ENCODE results near the gene SETBP1. TPM values are rescaled to one million over a fixed set of nuclear protein-coding genes. Genes with fewer than 3 reads are reported as not detected.

Gene SETBP1
- total and polyA plus RNA-seq, 2 of the 13 experiments (the other 11 are each of a cell fraction or from before 2014, with no cell fraction given): 0.18 to 0.65 TPM

- no peak for DNase-seq (ENCODE audit: low spot score)
- 13% methylated on average over 3 of the region's 3 CpGs for WGBS (ENCODE audit: low lambda C conversion rate)
- no peak overlapping the region for H2AFZ ChIP-seq (ENCODE audit: low read length)
- in situ Hi-C loops (cut with HindIII; ENCODE audit: extremely low pct_ligation_motif_present, low pct_unique_long_range_greater_than_20kb): no loop called here
- no peaks in the 10 kb centered on the region for H3K27me3 ChIP-seq (ENCODE audit: control insufficient read depth in 1 of 2, insufficient read depth in 2 of 2, low read length in 2 of 2)
- intact Hi-C loops (cut with micrococcal nuclease; ENCODE audit: unreplicated experiment): no loop called here
- FAIRE-seq: no peak
- H3K4me2 ChIP-seq (ENCODE audit: low read depth, low read length): no peak overlapping the region
- no peak overlapping the region for H3K27ac ChIP-seq (ENCODE audit: extremely low read length, insufficient read depth, low read length)
- no peaks in the 10 kb centered on the region for H3K79me2 ChIP-seq (ENCODE audit: insufficient read depth, low read length)
- no peaks in the 10 kb centered on the region for H4K20me1 ChIP-seq (ENCODE audit: insufficient read depth, low read length)
- POLR2A ChIA-PET: no interaction called here
- CTCF ChIA-PET (ENCODE audit: low intra/inter-chr PET ratio, low total read pairs): no interaction called here
- H3K4me3 ChIP-seq (replicated peaks in 1 of 3; ENCODE audit: insufficient read depth in 1 of 3, low read depth in 2 of 3, low read length in 3 of 3): no peak overlapping the region
- no peak for ATAC-seq
- H3K36me3 ChIP-seq (replicated peaks in 1 of 2; ENCODE audit: control insufficient read depth in 1 of 2, insufficient read depth in 2 of 2, low read length in 2 of 2): no peaks in the 10 kb centered on the region
- no peak overlapping the region for H3K9ac ChIP-seq (ENCODE audit: insufficient read depth, low read depth, low read length)
- no peaks in the 10 kb centered on the region for H3K4me1 ChIP-seq (ENCODE audit: insufficient read depth, low read length)
- no peak for TF ChIP-seq ZNF343 (CRISPR knock-in tag; IDR thresholded peaks at IDR 0.05)
- no peak for TF ChIP-seq SMC3 (IDR thresholded peaks at IDR 0.05; ENCODE audit: low read length)
- TF ChIP-seq CERS6 (CRISPR knock-in tag; IDR thresholded peaks at IDR 0.05): no peak
- TF ChIP-seq YY1 (IDR thresholded peaks at IDR 0.05; ENCODE audit: insufficient read depth, insufficient replicate concordance, low read depth, low read length): no peak
- no peak for TF ChIP-seq ZZZ3 (CRISPR knock-in tag; IDR thresholded peaks at IDR 0.05; ENCODE audit: borderline replicate concordance)
- no peak for TF ChIP-seq SOX6 (IDR thresholded peaks at IDR 0.05)
- TF ChIP-seq SOX6 (CRISPR knock-in tag; IDR thresholded peaks at IDR 0.05): no peak
- no peak for TF ChIP-seq TIGD3 (CRISPR knock-in tag; IDR thresholded peaks at IDR 0.05; ENCODE audit: borderline replicate concordance)
- TF ChIP-seq MAZ (IDR thresholded peaks at IDR 0.05; ENCODE audit: borderline replicate concordance, low read depth, low read length): no peak
- no peak for TF ChIP-seq MAZ (CRISPR knock-in tag; IDR thresholded peaks at IDR 0.05; ENCODE audit: low read depth)
- H3K9me3 ChIP-seq (ENCODE audit: low read length): no peaks in the 10 kb centered on the region
- BruUV-seq (replicated peaks): no TSS peak
Observed at GRCh38 chr18:44900627-44901026, 219.9 kb downstream of the SETBP1 start.
